SJCRH30 (cell line): Measurements from ENCODE around the gene MAP1S. TPM values are rescaled to one million over a fixed set of nuclear protein-coding genes. Genes with fewer than 3 reads are reported as not detected.

Experiments
- DNase-seq, 2 experiments: peaks; one replicate each; pipeline ENCODE4 v3.0.0-alpha.2; 2015 to 2020
- H3K27ac ChIP-seq: fragments of 250-450 bp; sonication (Bioruptor Pico); 2 replicates; pipeline ENCODE4 v1.5.1; 2020; ENCODE audit warnings: mild to moderate bottlenecking, moderate library complexity
- H3K27me3 ChIP-seq: fragments of 250-450 bp; sonication (Bioruptor Pico); 2 replicates; pipeline ENCODE4 v1.5.1; 2020; ENCODE audit warnings: mild to moderate bottlenecking, moderate library complexity
- H3K36me3 ChIP-seq: fragments of 250-450 bp; sonication (Bioruptor Pico); 2 replicates; pipeline ENCODE4 v1.5.1; 2020; ENCODE audit warnings: mild to moderate bottlenecking, moderate library complexity
- H3K4me1 ChIP-seq: fragments of 250-450 bp; sonication (Bioruptor Pico); 2 replicates; pipeline ENCODE4 v1.5.1; 2020; ENCODE audit warnings: mild to moderate bottlenecking, moderate library complexity
- H3K4me3 ChIP-seq: fragments of 250-450 bp; sonication (Bioruptor Pico); 2 replicates; pipeline ENCODE4 v1.5.1; 2020; ENCODE audit warnings: mild to moderate bottlenecking, moderate library complexity
- H3K9me3 ChIP-seq: fragments of 250-450 bp; sonication (Bioruptor Pico); replicated peaks from 2 replicates; pipeline ENCODE4 v1.5.1; 2020; ENCODE audit warnings: mild to moderate bottlenecking, moderate library complexity
- total RNA-seq: library from RNA; depleted of rRNA; stranded (reverse); fragments of >200 nt; shearing (Covaris generic); gene quantifications from 2 replicates; pipeline ENCODE4 v1.2.3, GENCODE V29; 2014

Gene MAP1S
- total RNA-seq, 1 experiment from 2014 or later: 29.6 TPM

- Histone ChIP-seq H3K27ac (no peak overlapping the region), H3K27me3 (peaks cover 4% of the 10 kb centered on the region; the same call in 1 of the 2 replicates), H3K9me3 (no peaks in the 10 kb centered on the region), H3K36me3 (no peaks in the 10 kb centered on the region), H3K4me3 (no peak overlapping the region), H3K4me1 (no peaks in the 10 kb centered on the region)
- DNase-seq: no peak
Measured at GRCh38 chr19:17685451-17686022, 33.7 kb upstream of the MAP1S start.

- no peaks in the 10 kb centered on the region for H3K9me3 ChIP-seq
- DNase-seq: peak; percentile 19 to 31
- H3K27me3 ChIP-seq: peaks cover 3% of the 10 kb centered on the region; the same call in 1 of the 2 replicates
- H3K4me1 ChIP-seq: no peaks in the 10 kb centered on the region
- no peak overlapping the region for H3K27ac ChIP-seq
- no peaks in the 10 kb centered on the region for H3K36me3 ChIP-seq
- H3K4me3 ChIP-seq: peak overlapping the region; percentile 34
Measured at GRCh38 chr19:17686023-17686521, 33.2 kb upstream of the MAP1S start.

- Histone ChIP-seq H3K4me1 (no peaks in the 10 kb centered on the region), H3K9me3 (no peaks in the 10 kb centered on the region), H3K27me3 (peaks cover 3% of the 10 kb centered on the region; the same call in 1 of the 2 replicates), H3K36me3 (no peaks in the 10 kb centered on the region), H3K27ac (no peak overlapping the region), H3K4me3 (peak overlapping the region; percentile 34)
- peak; percentile 64 to 71 for DNase-seq
Measured at GRCh38 chr19:17686592-17687024, 32.7 kb upstream of the MAP1S start.

- Histone ChIP-seq H3K4me3 (no peak overlapping the region), H3K9me3 (no peaks in the 10 kb centered on the region), H3K27ac (no peak overlapping the region), H3K27me3 (peaks cover 3% of the 10 kb centered on the region; the same call in 1 of the 2 replicates), H3K36me3 (no peaks in the 10 kb centered on the region), H3K4me1 (no peaks in the 10 kb centered on the region)
- DNase-seq: no peak
Measured at GRCh38 chr19:17687141-17687856, 32.0 kb upstream of the MAP1S start.

GRCh38 chr19:17687857-17688784 is 31.2 kb upstream of the MAP1S start, which contains the start of gene UNC13A:
Gene UNC13A, minus strand, starts transcription at chr19:17688354. Its CDS starts 155 bp downstream, at chr19:17688199.
- Histone ChIP-seq H3K4me1 (no peaks in the 10 kb centered on the region), H3K36me3 (no peaks in the 10 kb centered on the region), H3K27me3 (peaks cover 3% of the 10 kb centered on the region; the same call in 1 of the 2 replicates), H3K27ac (no peak within 1 kb of the TSS), H3K4me3 (no peak within 1 kb of the TSS), H3K9me3 (no peaks in the 10 kb centered on the region)
- no peak for DNase-seq

- Histone ChIP-seq H3K4me1 (no peaks in the 10 kb centered on the region), H3K27me3 (peaks cover 5% of the 10 kb centered on the region; the same call in 1 of the 2 replicates), H3K27ac (no peak overlapping the region), H3K4me3 (no peak overlapping the region), H3K9me3 (no peaks in the 10 kb centered on the region), H3K36me3 (no peaks in the 10 kb centered on the region)
- no peak for DNase-seq
Measured at GRCh38 chr19:17688853-17689595, 30.3 kb upstream of the MAP1S start.

GRCh38 chr19:17692566-17692965 is 26.7 kb upstream of the MAP1S start:
- H3K27ac ChIP-seq: no peak overlapping the region
- DNase-seq: no peak
- H3K4me1 ChIP-seq: no peaks in the 10 kb centered on the region
- peaks cover 9% of the 10 kb centered on the region; the same call in 1 of the 2 replicates for H3K27me3 ChIP-seq
- no peaks in the 10 kb centered on the region for H3K36me3 ChIP-seq
- H3K4me3 ChIP-seq: no peak overlapping the region
- H3K9me3 ChIP-seq: no peaks in the 10 kb centered on the region

- H3K9me3 ChIP-seq: no peaks in the 10 kb centered on the region
Measured at GRCh38 chr19:17695198-17695597, 24.1 kb upstream of the MAP1S start.

GRCh38 chr19:17703824-17704463 is 15.3 kb upstream of the MAP1S start:
- no peak overlapping the region for H3K4me3 ChIP-seq
- no peaks in the 10 kb centered on the region for H3K9me3 ChIP-seq
- H3K27me3 ChIP-seq: peaks cover 21% of the 10 kb centered on the region
- peak; percentile 57 to 71 for DNase-seq
- no peaks in the 10 kb centered on the region for H3K36me3 ChIP-seq
- no peak overlapping the region for H3K27ac ChIP-seq
- no peaks in the 10 kb centered on the region for H3K4me1 ChIP-seq

More at GRCh38 chr19:17695198-17695597, 24.1 kb upstream of the MAP1S start:
- no peaks in the 10 kb centered on the region for H3K36me3 ChIP-seq
- no peak overlapping the region for H3K27ac ChIP-seq
- H3K4me1 ChIP-seq: no peaks in the 10 kb centered on the region
- peaks cover 25% of the 10 kb centered on the region for H3K27me3 ChIP-seq
- no peak for DNase-seq
- no peak overlapping the region for H3K4me3 ChIP-seq

GRCh38 chr19:17706750-17707181 is 12.5 kb upstream of the MAP1S start:
- no peak overlapping the region for H3K27ac ChIP-seq
- H3K4me3 ChIP-seq: no peak overlapping the region
- peaks cover 3% of the 10 kb centered on the region for H3K27me3 ChIP-seq
- H3K36me3 ChIP-seq: no peaks in the 10 kb centered on the region
- no peaks in the 10 kb centered on the region for H3K9me3 ChIP-seq
- H3K4me1 ChIP-seq: no peaks in the 10 kb centered on the region
- DNase-seq: peak; percentile 58 to 75

GRCh38 chr19:17711851-17712250 is 7.4 kb upstream of the MAP1S start:
- no peak overlapping the region for H3K4me3 ChIP-seq
- no peak overlapping the region for H3K27ac ChIP-seq
- no peaks in the 10 kb centered on the region for H3K9me3 ChIP-seq
- H3K36me3 ChIP-seq: no peaks in the 10 kb centered on the region
- H3K27me3 ChIP-seq: peaks cover 6% of the 10 kb centered on the region; the same call in 1 of the 2 replicates
- H3K4me1 ChIP-seq: no peaks in the 10 kb centered on the region
- DNase-seq: no peak

GRCh38 chr19:17716309-17716929 is 2.9 kb upstream of the MAP1S start:
- Histone ChIP-seq H3K9me3 (no peaks in the 10 kb centered on the region), H3K4me1 (peaks cover 3% of the 10 kb centered on the region; the same call in 1 of the 2 replicates), H3K4me3 (no peak overlapping the region)

GRCh38 chr19:17718550-17718946 is 732 bp upstream of the MAP1S start:
- no peak overlapping the region for H3K27ac ChIP-seq
- DNase-seq: no peak
- no peak overlapping the region; the same call in 1 of the 2 replicates for H3K4me3 ChIP-seq
- no peaks in the 10 kb centered on the region for H3K27me3 ChIP-seq
- no peaks in the 10 kb centered on the region for H3K9me3 ChIP-seq
- H3K36me3 ChIP-seq: peaks cover 4% of the 10 kb centered on the region; the same call in 1 of the 2 replicates
- H3K4me1 ChIP-seq: peaks cover 3% of the 10 kb centered on the region; the same call in 1 of the 2 replicates

More at GRCh38 chr19:17716309-17716929, 2.9 kb upstream of the MAP1S start:
- DNase-seq: no peak
- H3K27ac ChIP-seq: no peak overlapping the region
- no peaks in the 10 kb centered on the region for H3K36me3 ChIP-seq
- H3K27me3 ChIP-seq: peaks cover 6% of the 10 kb centered on the region; the same call in 1 of the 2 replicates
